Astrocyte (in vitro differentiated cells and primary cell): ENCODE results near the gene CER1. TPM values are rescaled to one million over a fixed set of nuclear protein-coding genes. Genes with fewer than 3 reads are reported as not detected.

ENCODE experiments used
- DNase-seq: peaks from one replicate; pipeline ENCODE4 v3.0.0-alpha.2; 2010; ENCODE audit warnings: low read depth
- FAIRE-seq: peaks from 2 replicates; lab custom pipeline; 2011; peaks lifted over from hg19 to GRCh38; lab: Jason Lieb, UNC
- H2AFZ ChIP-seq: 2 replicates; pipeline ENCODE4 v1.6.0; 2012; ENCODE audit warnings: low read depth, low read length, inconsistent platforms
- H3K27ac ChIP-seq: 2 replicates; pipeline ENCODE4 v1.5.1; 2011; ENCODE audit warnings: low read depth, low read length, inconsistent platforms
- H3K27me3 ChIP-seq: 2 replicates; pipeline ENCODE4 v1.6.0; 2011; ENCODE audit warnings: low read length, inconsistent platforms; ENCODE audit not compliant: insufficient read depth
- H3K36me3 ChIP-seq: 2 replicates; pipeline ENCODE4 v1.5.1; 2011; ENCODE audit warnings: low read length, inconsistent platforms; ENCODE audit not compliant: insufficient read depth
- H3K4me1 ChIP-seq: 2 replicates; pipeline ENCODE4 v1.5.1; 2011; ENCODE audit warnings: low read length, inconsistent platforms; ENCODE audit not compliant: insufficient read depth
- H3K4me2 ChIP-seq: 2 replicates; pipeline ENCODE4 v1.6.0; 2012; ENCODE audit warnings: low read length, inconsistent platforms
- H3K4me3 ChIP-seq: 2 replicates; pipeline ENCODE4 v1.5.1; 2011; ENCODE audit warnings: low read depth, mild to moderate bottlenecking, low read length, inconsistent platforms; ENCODE audit not compliant: insufficient read depth
- H3K79me2 ChIP-seq: 2 replicates; pipeline ENCODE4 v1.6.0; 2012; ENCODE audit warnings: mild to moderate bottlenecking, low read length, inconsistent platforms; ENCODE audit not compliant: insufficient read depth
- H3K9ac ChIP-seq: 2 replicates; pipeline ENCODE4 v1.6.0; 2012; ENCODE audit warnings: mild to moderate bottlenecking, low read length, inconsistent platforms
- H3K9me3 ChIP-seq: 2 replicates; pipeline ENCODE4 v1.5.1; 2012; ENCODE audit warnings: low read depth, mild to moderate bottlenecking, low read length, inconsistent platforms; ENCODE audit not compliant: insufficient read depth
- H4K20me1 ChIP-seq: 2 replicates; pipeline ENCODE4 v1.6.0; 2012; ENCODE audit warnings: low read length, inconsistent platforms; ENCODE audit not compliant: insufficient read depth
- H3K27ac Mint-ChIP-seq: one replicate; pipeline ENCODE4 v1.8.0; 2021; ENCODE audit warnings: mild to moderate bottlenecking, mixed read lengths; ENCODE audit not compliant: unreplicated experiment
- H3K27me3 Mint-ChIP-seq: one replicate; pipeline ENCODE4 v1.8.0; 2021; ENCODE audit warnings: low read depth, mixed read lengths; ENCODE audit not compliant: unreplicated experiment
- H3K36me3 Mint-ChIP-seq: one replicate; pipeline ENCODE4 v1.8.0; 2021; ENCODE audit warnings: low read depth, mixed read lengths; ENCODE audit not compliant: unreplicated experiment
- H3K4me1 Mint-ChIP-seq: one replicate; pipeline ENCODE4 v1.8.0; 2021; ENCODE audit warnings: low read depth, mixed read lengths; ENCODE audit not compliant: unreplicated experiment
- H3K4me3 Mint-ChIP-seq: one replicate; pipeline ENCODE4 v1.8.0; 2021; ENCODE audit warnings: mild to moderate bottlenecking, moderate library complexity, mixed read lengths; ENCODE audit not compliant: unreplicated experiment
- H3K9me3 Mint-ChIP-seq: one replicate; pipeline ENCODE4 v1.8.0; 2021; ENCODE audit warnings: mild to moderate bottlenecking, mixed read lengths; ENCODE audit not compliant: unreplicated experiment
- EZH2 ChIP-seq: IDR thresholded peaks from 2 replicates; pipeline ENCODE4 v1.6.1; 2012; ENCODE audit warnings: mild to moderate bottlenecking, low read length, inconsistent platforms; ENCODE audit not compliant: insufficient read depth
- total RNA-seq: library from RNA; stranded (reverse); gene quantifications from 2 replicates; pipeline ENCODE4 v1.2.1, GENCODE V29; 2021
- TF ChIP-seq, protein P1 (sequence below): IDR thresholded peaks from 2 replicates; pipeline ENCODE4 v1.5.1; 2011; ENCODE audit warnings: low read depth, mild to moderate bottlenecking, inconsistent platforms, low read length, moderate library complexity; ENCODE audit not compliant: insufficient read depth

CER1 gene
- total RNA-seq, 1 donor from 2014 or later: 2.8 TPM

GRCh38 chr9:14760060-14760459 is 37.5 kb upstream of the CER1 start:
- H3K4me2 ChIP-seq: no peak overlapping the region
- no peaks in the 10 kb centered on the region for H3K79me2 ChIP-seq
- no peaks in the 10 kb centered on the region for H3K36me3 ChIP-seq
- H4K20me1 ChIP-seq: no peaks in the 10 kb centered on the region
- H3K27me3 ChIP-seq: peaks cover 2% of the 10 kb centered on the region
- Mint-ChIP-seq H3K27ac (no peak overlapping the region), H3K36me3 (no peaks in the 10 kb centered on the region), H3K4me3 (no peak overlapping the region), H3K27me3 (no peaks in the 10 kb centered on the region), H3K9me3 (no peaks in the 10 kb centered on the region), H3K4me1 (no peaks in the 10 kb centered on the region)
- no peak overlapping the region for H3K4me3 ChIP-seq
- no peak overlapping the region for H3K27ac ChIP-seq
- DNase-seq (no peak), FAIRE-seq (no peak)
- TF ChIP-seq, protein P1, sequence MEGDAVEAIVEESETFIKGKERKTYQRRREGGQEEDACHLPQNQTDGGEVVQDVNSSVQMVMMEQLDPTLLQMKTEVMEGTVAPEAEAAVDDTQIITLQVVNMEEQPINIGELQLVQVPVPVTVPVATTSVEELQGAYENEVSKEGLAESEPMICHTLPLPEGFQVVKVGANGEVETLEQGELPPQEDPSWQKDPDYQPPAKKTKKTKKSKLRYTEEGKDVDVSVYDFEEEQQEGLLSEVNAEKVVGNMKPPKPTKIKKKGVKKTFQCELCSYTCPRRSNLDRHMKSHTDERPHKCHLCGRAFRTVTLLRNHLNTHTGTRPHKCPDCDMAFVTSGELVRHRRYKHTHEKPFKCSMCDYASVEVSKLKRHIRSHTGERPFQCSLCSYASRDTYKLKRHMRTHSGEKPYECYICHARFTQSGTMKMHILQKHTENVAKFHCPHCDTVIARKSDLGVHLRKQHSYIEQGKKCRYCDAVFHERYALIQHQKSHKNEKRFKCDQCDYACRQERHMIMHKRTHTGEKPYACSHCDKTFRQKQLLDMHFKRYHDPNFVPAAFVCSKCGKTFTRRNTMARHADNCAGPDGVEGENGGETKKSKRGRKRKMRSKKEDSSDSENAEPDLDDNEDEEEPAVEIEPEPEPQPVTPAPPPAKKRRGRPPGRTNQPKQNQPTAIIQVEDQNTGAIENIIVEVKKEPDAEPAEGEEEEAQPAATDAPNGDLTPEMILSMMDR: no peak
- TF ChIP-seq EZH2: no peak
- H3K9me3 ChIP-seq: no peaks in the 10 kb centered on the region
- no peaks in the 10 kb centered on the region for H3K4me1 ChIP-seq
- no peak overlapping the region for H3K9ac ChIP-seq
- no peak overlapping the region for H2AFZ ChIP-seq

GRCh38 chr9:14756291-14756690 is 33.8 kb upstream of the CER1 start:
- H2AFZ ChIP-seq: no peak overlapping the region
- Mint-ChIP-seq H3K27me3 (no peaks in the 10 kb centered on the region), H3K9me3 (no peaks in the 10 kb centered on the region), H3K4me3 (no peak overlapping the region), H3K27ac (no peak overlapping the region), H3K4me1 (no peaks in the 10 kb centered on the region), H3K36me3 (no peaks in the 10 kb centered on the region)
- no peak for TF ChIP-seq EZH2
- TF ChIP-seq, protein P1: no peak
- H3K79me2 ChIP-seq: no peaks in the 10 kb centered on the region
- H3K4me2 ChIP-seq: no peak overlapping the region
- H3K4me1 ChIP-seq: no peaks in the 10 kb centered on the region
- H3K9me3 ChIP-seq: no peaks in the 10 kb centered on the region
- no peak for FAIRE-seq
- no peak overlapping the region for H3K9ac ChIP-seq
- H3K4me3 ChIP-seq: no peak overlapping the region
- peaks cover 2% of the 10 kb centered on the region for H3K27me3 ChIP-seq
- no peaks in the 10 kb centered on the region for H3K36me3 ChIP-seq
- H3K27ac ChIP-seq: no peak overlapping the region
- H4K20me1 ChIP-seq: no peaks in the 10 kb centered on the region
- no peak for DNase-seq

DNA sequence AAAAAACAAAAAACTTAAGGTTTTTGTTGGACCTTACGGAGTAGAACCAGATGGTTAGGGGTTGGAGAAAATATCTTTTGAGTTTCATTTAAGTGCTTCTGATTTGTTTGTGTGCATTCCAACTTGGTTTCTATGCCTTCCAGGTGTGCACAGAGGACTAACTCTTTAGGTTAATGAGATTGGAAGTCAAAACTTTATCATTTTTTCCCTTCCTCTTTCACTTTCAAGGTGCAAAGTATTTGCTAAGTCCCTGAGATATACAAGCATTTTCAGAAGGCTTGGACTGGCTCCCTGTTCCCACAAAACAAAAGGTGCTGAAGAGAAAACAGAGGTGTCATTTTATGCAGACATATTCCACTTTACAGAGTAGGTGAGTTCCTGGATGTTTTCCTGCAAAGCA is 30.3 kb upstream of the CER1 start:
- TF ChIP-seq, protein P1: no peak
- no peak for TF ChIP-seq EZH2
- Mint-ChIP-seq H3K4me3 (no peak overlapping the region), H3K4me1 (no peaks in the 10 kb centered on the region), H3K27ac (no peak overlapping the region), H3K36me3 (no peaks in the 10 kb centered on the region), H3K27me3 (no peaks in the 10 kb centered on the region), H3K9me3 (no peaks in the 10 kb centered on the region)
- H3K9me3 ChIP-seq: no peaks in the 10 kb centered on the region
- no peaks in the 10 kb centered on the region for H3K79me2 ChIP-seq
- H3K27me3 ChIP-seq: peaks cover 7% of the 10 kb centered on the region
- no peak overlapping the region for H3K9ac ChIP-seq
- no peaks in the 10 kb centered on the region for H3K4me1 ChIP-seq
- DNase-seq (no peak), FAIRE-seq (no peak)
- no peaks in the 10 kb centered on the region for H3K36me3 ChIP-seq
- no peak overlapping the region for H3K27ac ChIP-seq
- H3K4me2 ChIP-seq: no peak overlapping the region
- H4K20me1 ChIP-seq: no peaks in the 10 kb centered on the region
- H3K4me3 ChIP-seq: no peak overlapping the region
- no peak overlapping the region for H2AFZ ChIP-seq
